Mononuclear cell (primary cell): Measurements from ENCODE around the gene ZNF688. TPM values are rescaled to one million over a fixed set of nuclear protein-coding genes. Genes with fewer than 3 reads are reported as not detected.
"Not testable (repeated sequence)": the region's sequence is repeated elsewhere in the genome, so short reads cannot be mapped to it uniquely, and the experiment has no call there.

Experiments
- H3K27me3 ChIP-seq: 2 replicates; pipeline ENCODE4 v1.6.0; 2011; ENCODE audit warnings: low read length, control low read depth; ENCODE audit not compliant: insufficient read depth
- H3K4me1 ChIP-seq: 2 replicates; pipeline ENCODE4 v1.5.1; 2011; ENCODE audit warnings: mild to moderate bottlenecking, low read length, control low read depth; ENCODE audit not compliant: insufficient read depth
- H3K4me3 ChIP-seq: 2 replicates; pipeline ENCODE4 v1.5.1; 2011; ENCODE audit warnings: mild to moderate bottlenecking, low read length, moderate library complexity
- H3K9me3 ChIP-seq: 2 replicates; pipeline ENCODE4 v1.5.1; 2011; ENCODE audit warnings: low read depth, mild to moderate bottlenecking, control low read depth, low read length
- total RNA-seq: library from RNA; depleted of rRNA; stranded (reverse); fragments of >200 nt; gene quantifications from one replicate; pipeline ENCODE4 v1.2.3, GENCODE V29; 2012

The ZNF688 gene
- total RNA-seq, 1 donor: 9.4 TPM

- Histone ChIP-seq H3K4me1 (peaks cover 61% of the 10 kb centered on the region), H3K27me3 (no peaks in the 10 kb centered on the region), H3K4me3 (no peak overlapping the region), H3K9me3 (no peaks in the 10 kb centered on the region)
These were observed 16.8 kb downstream of the ZNF688 start for GRCh38 chr16:30554557-30555314.

GRCh38 chr16:30553393-30553899 lies 18.1 kb downstream of the ZNF688 start:
- no peaks in the 10 kb centered on the region for H3K9me3 ChIP-seq
- peaks cover 48% of the 10 kb centered on the region for H3K4me1 ChIP-seq
- H3K4me3 ChIP-seq: no peak overlapping the region
- H3K27me3 ChIP-seq: no peaks in the 10 kb centered on the region

- H3K4me1 ChIP-seq: peaks cover 48% of the 10 kb centered on the region
These were observed 18.6 kb downstream of the ZNF688 start for GRCh38 chr16:30552956-30553355.

GRCh38 chr16:30551781-30552180 lies 19.7 kb downstream of the ZNF688 start:
- H3K27me3 ChIP-seq: no peaks in the 10 kb centered on the region
- H3K4me1 ChIP-seq: peaks cover 38% of the 10 kb centered on the region
- H3K9me3 ChIP-seq: no peaks in the 10 kb centered on the region
- no peak overlapping the region for H3K4me3 ChIP-seq

More at GRCh38 chr16:30552956-30553355, 18.6 kb downstream of the ZNF688 start:
- Histone ChIP-seq H3K9me3 (no peaks in the 10 kb centered on the region), H3K27me3 (no peaks in the 10 kb centered on the region), H3K4me3 (no peak overlapping the region)

GRCh38 chr16:30548416-30549253 lies 22.9 kb downstream of the ZNF688 start:
- Histone ChIP-seq H3K27me3 (no peaks in the 10 kb centered on the region), H3K4me3 (no peak overlapping the region), H3K9me3 (no peaks in the 10 kb centered on the region), H3K4me1 (peaks cover 36% of the 10 kb centered on the region)

DNA sequence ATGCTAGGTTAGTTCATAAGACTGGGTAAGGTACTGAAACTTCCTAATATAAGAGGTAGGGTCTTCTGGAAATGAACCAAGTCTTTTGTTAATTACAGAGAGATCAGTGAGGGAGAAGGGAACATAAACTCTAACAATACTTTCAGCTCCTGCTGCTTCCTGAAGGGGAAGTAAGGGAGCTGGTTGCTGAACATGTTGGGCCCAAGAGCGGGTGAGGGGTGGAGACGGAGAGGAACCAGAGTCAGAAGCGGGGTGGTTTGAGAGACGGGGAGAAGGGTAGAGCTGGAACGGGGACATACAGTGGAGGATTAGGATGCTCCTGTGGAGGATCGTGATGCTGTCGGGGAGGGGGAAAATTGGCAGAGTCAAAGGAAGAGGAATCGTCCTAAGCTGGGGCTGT lies 25.4 kb downstream of the ZNF688 start:
- Histone ChIP-seq H3K9me3 (no peaks in the 10 kb centered on the region), H3K27me3 (no peaks in the 10 kb centered on the region), H3K4me3 (no peak overlapping the region), H3K4me1 (peaks cover 13% of the 10 kb centered on the region)

- Histone ChIP-seq H3K27me3 (no peaks in the 10 kb centered on the region), H3K9me3 (no peaks in the 10 kb centered on the region), H3K4me1 (peaks cover 11% of the 10 kb centered on the region), H3K4me3 (no peak overlapping the region)
These were observed 28.4 kb downstream of the ZNF688 start for GRCh38 chr16:30543067-30543466.

DNA sequence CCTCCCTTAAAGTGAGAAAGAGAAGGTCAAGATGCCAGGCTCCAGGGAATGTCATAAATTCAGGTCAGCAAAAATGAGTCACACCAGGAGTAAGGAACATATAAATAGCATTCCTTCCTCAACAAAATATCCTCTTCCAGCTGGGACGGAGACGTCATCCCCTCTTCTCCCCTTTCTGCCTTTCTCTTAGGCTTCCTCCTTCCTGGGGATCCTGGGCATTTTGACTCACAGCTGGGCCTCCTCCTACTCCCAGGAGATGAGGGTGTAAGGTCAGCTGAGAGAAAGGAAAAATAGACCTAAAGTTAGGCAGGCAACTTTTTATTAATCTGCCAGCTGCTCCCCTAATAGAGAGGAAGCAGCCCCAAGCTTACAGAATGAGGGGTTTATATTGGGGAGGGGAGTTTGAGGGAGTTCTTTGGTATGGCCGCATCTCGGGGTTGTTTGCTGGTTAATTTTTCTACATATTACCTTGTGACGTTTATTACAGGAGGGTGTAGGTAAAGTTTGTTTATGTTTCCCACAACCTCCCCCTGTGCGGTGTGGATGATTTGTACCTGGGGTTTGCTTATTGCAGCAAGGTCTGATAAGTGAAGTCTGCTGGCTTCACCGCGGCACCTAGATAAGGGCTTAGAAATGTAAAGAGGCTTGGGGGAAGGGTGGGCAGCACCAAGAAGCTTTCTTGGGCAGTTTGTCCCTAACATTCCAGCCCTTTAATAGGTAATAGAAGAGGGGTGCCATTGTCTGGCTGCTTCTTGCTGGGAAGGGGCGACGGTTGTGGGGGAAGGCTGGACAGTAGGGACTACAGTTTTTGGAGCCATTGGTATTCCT lies 29.8 kb downstream of the ZNF688 start:
- H3K27me3 ChIP-seq: no peaks in the 10 kb centered on the region
- H3K9me3 ChIP-seq: no peaks in the 10 kb centered on the region
- peaks cover 12% of the 10 kb centered on the region for H3K4me1 ChIP-seq
- no peak overlapping the region for H3K4me3 ChIP-seq

- not testable (repeated sequence) for H3K9me3 ChIP-seq, H3K4me3 ChIP-seq
These were observed 30.5 kb downstream of the ZNF688 start for GRCh38 chr16:30540916-30541464.

GRCh38 chr16:30539986-30540526 lies 31.5 kb downstream of the ZNF688 start:
- not testable (repeated sequence) for H3K9me3 ChIP-seq, H3K27me3 ChIP-seq, H3K4me3 ChIP-seq
- peaks cover 17% of the 10 kb centered on the region for H3K4me1 ChIP-seq

More at GRCh38 chr16:30540916-30541464, 30.5 kb downstream of the ZNF688 start:
- peaks cover 12% of the 10 kb centered on the region for H3K4me1 ChIP-seq
- not testable (repeated sequence) for H3K27me3 ChIP-seq

GRCh38 chr16:30539000-30539964 lies 32.2 kb downstream of the ZNF688 start:
- no peaks in the 10 kb centered on the region for H3K27me3 ChIP-seq
- H3K4me3 ChIP-seq: no peak overlapping the region
- H3K4me1 ChIP-seq: peaks cover 18% of the 10 kb centered on the region
- no peaks in the 10 kb centered on the region for H3K9me3 ChIP-seq

GRCh38 chr16:30536391-30537024 lies 35.0 kb downstream of the ZNF688 start:
- H3K4me1 ChIP-seq: peaks cover 30% of the 10 kb centered on the region
- H3K27me3 ChIP-seq, H3K9me3 ChIP-seq, H3K4me3 ChIP-seq: not testable (repeated sequence)

- Histone ChIP-seq H3K4me3 (peak overlapping the region; percentile 65), H3K9me3 (no peaks in the 10 kb centered on the region), H3K4me1 (peaks cover 30% of the 10 kb centered on the region), H3K27me3 (no peaks in the 10 kb centered on the region)
These were observed 35.7 kb downstream of the ZNF688 start for GRCh38 chr16:30535777-30536190.
